ENCODE measurements around the gene BEGAIN.

BEGAIN gene

DNA sequence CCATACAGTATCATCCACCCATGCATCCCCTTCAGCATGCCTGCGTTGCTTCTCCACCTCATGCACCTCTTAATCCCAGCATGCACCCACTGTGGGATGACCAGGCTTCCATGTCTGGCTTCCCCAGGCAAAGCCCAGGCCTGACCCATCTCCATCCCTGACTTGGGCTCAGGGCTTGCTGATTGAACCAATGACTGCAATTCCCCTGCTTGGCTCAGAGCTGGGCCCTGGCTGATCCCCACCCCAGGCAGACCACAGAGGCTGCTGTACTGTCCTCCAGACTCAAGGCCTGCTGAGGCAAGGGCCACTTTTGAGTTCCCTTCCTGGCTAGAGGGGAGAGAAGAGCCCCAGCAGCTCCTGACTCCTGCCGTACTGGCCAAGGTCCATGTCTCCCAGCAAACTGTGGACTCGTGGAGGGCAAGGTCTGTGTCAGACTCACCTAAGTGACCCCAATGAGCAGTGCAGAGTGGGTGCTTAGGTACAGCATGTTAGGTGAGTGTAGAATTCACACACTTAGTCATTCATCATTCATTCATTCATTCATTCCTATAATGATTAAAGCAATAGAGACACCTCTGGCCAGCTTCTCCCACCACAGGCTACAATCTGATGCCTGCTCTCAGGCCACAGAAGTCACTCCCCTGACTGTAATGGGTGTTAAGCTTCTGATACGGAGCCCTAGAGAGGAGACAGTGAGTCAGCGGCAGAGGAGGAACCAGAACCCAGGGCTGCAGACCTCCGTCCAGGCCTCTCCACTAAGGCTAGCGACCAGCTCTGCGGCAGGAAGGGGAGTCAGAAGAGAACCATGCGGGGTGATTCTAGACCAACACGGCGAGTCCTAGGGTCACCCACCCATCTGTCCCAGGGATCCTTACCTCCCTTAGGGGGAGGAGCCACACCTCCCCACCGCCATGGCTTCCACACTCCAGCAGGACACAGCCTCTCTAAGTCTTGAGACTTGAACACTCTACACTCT lies 2.9 kb downstream of the BEGAIN start:
- DNase-seq (ENCODE audit: low read depth), result no peak
- no peak overlapping the region for H3K4me3 ChIP-seq (ENCODE audit: low read depth, low read length)
- in situ Hi-C loops (cut with HindIII; ENCODE audit: low sequenced_read_pairs), result loop anchor here (5.0 kb wide), 1 partner anchor 53 kb away; no protein-coding TSS in a partner anchor
- TF ChIP-seq, protein P1, sequence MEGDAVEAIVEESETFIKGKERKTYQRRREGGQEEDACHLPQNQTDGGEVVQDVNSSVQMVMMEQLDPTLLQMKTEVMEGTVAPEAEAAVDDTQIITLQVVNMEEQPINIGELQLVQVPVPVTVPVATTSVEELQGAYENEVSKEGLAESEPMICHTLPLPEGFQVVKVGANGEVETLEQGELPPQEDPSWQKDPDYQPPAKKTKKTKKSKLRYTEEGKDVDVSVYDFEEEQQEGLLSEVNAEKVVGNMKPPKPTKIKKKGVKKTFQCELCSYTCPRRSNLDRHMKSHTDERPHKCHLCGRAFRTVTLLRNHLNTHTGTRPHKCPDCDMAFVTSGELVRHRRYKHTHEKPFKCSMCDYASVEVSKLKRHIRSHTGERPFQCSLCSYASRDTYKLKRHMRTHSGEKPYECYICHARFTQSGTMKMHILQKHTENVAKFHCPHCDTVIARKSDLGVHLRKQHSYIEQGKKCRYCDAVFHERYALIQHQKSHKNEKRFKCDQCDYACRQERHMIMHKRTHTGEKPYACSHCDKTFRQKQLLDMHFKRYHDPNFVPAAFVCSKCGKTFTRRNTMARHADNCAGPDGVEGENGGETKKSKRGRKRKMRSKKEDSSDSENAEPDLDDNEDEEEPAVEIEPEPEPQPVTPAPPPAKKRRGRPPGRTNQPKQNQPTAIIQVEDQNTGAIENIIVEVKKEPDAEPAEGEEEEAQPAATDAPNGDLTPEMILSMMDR (IDR thresholded peaks at IDR 0.05; ENCODE audit: low read depth, low read length, missing control alignments), result no peak

DNA sequence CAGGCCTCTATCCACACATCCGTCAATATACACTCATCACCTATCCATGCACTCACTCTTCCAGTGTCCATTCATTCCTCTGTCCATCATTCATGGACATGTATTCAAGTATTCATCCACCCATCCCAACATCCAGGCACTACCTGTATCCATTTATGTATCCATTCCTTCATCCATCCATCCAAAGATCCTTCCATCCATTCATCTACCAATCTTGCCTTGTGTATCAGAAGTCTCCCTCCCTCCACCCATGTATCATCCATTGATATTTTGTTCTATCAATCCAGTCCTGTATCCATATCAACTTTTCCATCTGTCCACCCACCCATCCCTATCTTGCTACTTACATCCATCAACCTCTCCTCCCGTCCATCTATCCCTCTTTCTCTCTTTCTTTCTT lies 4.0 kb downstream of the BEGAIN start:
- TF ChIP-seq, protein P1 (IDR thresholded peaks at IDR 0.05; ENCODE audit: low read depth, low read length, missing control alignments), result no peak
- in situ Hi-C loops (cut with HindIII; ENCODE audit: low sequenced_read_pairs), result loop anchor here (5.0 kb wide), 1 partner anchor 54 kb away; no protein-coding TSS in a partner anchor

DNA sequence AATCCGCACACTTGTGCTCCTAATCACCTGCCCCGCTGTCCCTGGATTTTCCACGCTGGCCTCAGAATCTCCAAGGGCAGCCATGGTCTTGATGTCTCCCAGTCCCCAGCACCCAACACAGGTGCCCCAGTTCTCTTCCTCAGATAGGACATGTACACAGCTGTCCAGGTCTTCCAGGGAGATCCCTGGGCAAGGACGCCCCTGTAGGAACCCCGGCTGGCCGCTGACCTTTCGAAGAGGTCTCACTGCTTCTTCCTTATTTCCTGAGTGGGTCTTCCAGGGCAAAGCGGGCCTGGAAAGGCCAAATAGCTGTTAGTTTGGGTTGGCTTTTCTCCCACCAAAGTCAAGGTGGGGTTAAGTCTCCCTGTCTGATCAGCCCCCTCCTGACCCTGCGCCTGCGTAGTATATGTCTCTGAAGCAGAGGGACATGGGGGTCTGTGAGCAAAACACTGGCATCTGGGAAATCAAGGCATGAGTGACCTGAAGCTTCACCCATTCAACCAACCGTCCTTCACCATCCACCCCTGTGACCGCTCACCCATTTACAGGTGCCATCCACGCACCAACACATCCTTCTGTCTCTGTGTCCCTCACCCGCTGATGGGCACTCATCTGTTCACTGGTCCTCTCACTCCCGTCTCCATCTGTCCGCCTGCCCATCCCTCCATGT lies 4.6 kb downstream of the BEGAIN start:
- in situ Hi-C loops (cut with HindIII; ENCODE audit: low sequenced_read_pairs), result loop anchor here (5.0 kb wide), 1 partner anchor 55 kb away; no protein-coding TSS in a partner anchor
- H3K4me3 ChIP-seq (ENCODE audit: low read depth, low read length), result no peak overlapping the region
- no peak for DNase-seq (ENCODE audit: low read depth)
- TF ChIP-seq, protein P1 (IDR thresholded peaks at IDR 0.05; ENCODE audit: low read depth, low read length, missing control alignments), result no peak

More for the DNA sequence above, 4.0 kb downstream of the BEGAIN start:
- H3K4me3 ChIP-seq (ENCODE audit: low read depth, low read length), result no peak overlapping the region
- no peak for DNase-seq (ENCODE audit: low read depth)

DNA sequence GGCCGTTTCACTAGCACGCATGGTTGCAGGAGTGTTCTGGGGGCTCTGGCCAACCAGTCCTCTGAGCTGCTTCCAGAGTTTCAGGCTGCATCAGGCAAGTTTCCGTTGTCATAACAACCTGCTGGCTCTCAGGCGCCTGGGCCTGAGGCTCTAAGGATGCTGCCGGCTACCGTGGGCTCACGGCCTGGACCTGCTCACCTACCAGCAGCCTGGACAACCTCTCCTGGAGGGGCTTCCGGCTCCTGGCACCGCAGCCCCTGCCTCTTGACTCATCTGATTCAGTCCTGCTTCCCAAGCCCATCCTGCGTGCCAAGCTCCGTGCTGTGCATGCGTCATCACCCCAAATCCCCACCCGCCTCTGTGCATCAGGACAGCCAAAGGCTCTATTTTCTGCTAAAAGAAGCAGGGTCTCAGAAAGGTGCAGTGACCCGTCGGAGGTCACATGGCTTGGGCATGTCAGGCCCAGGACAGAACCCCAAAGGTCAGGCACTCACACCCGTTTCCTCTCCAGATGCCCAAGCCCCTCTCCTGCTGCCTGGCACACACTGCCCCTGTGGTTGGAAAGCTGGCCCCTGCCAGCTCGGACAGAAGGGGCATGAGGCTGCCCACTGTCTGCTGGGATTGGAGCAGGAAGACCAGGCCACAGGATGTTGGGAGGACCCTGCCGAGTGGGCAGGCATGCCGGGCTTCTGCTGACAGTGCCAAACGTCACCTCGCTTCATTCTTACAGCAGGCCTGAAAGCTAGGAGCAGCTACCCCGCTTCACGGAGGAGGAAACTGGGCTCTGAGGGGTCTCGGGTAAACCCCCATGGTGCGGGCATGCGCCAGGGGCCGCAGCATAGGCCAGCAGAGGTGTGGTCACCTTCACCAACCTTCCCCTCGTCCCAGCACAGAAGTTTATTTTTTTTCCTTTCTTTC lies 5.7 kb downstream of the BEGAIN start:
- in situ Hi-C loops (cut with HindIII; ENCODE audit: low sequenced_read_pairs), result loop anchor here (5.0 kb wide), 1 partner anchor 56 kb away; no protein-coding TSS in a partner anchor
- TF ChIP-seq, protein P1 (IDR thresholded peaks at IDR 0.05; ENCODE audit: low read depth, low read length, missing control alignments), result no peak
- no peak for DNase-seq (ENCODE audit: low read depth)

DNA sequence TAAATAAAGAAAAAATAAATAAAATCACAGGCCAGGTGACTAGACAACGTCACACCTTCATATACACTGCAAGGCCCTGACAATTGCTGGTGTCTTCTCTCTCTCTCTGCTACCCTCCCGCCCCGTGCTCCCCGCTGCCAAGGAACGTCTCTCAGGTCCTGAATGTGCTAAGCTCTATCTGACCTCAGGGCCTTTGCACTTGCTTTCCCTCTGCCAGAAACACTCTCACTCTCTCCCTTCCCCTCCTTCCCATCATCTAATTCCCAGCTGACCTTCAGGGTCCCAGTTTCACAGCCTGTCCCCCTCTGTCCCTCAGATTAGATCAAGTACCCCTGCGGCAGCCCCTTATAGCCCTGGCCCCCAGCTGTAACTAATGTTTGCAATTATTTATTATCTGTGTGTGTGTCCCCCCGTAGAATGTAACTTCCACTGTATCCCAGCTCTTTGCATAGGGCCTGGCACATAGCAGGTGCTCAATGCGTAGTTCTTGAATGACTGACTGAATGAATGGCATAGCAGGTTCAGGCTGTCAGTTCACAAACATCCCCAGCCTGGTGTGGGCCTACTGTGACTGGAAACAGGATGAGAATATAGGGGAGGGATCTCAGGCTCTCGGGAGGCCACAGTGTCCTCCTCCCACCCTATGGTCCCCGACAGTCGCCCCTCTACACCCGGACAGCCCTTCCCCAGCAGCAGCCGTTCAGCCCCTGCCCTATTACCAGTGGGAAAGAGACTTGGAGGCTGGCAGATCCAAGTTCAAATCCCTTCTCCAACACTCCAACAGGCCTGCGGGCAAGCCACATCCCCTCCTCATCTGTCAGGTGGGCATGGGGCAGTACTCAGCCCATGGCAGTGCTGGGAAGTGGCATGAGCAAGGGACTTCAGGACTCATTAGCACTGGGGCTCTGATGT lies 6.6 kb downstream of the BEGAIN start:
- DNase-seq (ENCODE audit: low read depth), result no peak
- no peak overlapping the region for H3K4me3 ChIP-seq (ENCODE audit: low read depth, low read length)
- in situ Hi-C loops (cut with HindIII; ENCODE audit: low sequenced_read_pairs), result loop anchor here (5.0 kb wide), 1 partner anchor 57 kb away; no protein-coding TSS in a partner anchor
- TF ChIP-seq, protein P1 (IDR thresholded peaks at IDR 0.05; ENCODE audit: low read depth, low read length, missing control alignments), result no peak

More for the DNA sequence above, 5.7 kb downstream of the BEGAIN start:
- no peak overlapping the region for H3K4me3 ChIP-seq (ENCODE audit: low read depth, low read length)

Measured in astrocyte of the cerebellum (primary cell).